Measurements from ENCODE around the gene PRSS2.
A peak's percentile ranks its signal among the peaks of the same experiment; 100 is the strongest.

Gene PRSS2

DNA sequence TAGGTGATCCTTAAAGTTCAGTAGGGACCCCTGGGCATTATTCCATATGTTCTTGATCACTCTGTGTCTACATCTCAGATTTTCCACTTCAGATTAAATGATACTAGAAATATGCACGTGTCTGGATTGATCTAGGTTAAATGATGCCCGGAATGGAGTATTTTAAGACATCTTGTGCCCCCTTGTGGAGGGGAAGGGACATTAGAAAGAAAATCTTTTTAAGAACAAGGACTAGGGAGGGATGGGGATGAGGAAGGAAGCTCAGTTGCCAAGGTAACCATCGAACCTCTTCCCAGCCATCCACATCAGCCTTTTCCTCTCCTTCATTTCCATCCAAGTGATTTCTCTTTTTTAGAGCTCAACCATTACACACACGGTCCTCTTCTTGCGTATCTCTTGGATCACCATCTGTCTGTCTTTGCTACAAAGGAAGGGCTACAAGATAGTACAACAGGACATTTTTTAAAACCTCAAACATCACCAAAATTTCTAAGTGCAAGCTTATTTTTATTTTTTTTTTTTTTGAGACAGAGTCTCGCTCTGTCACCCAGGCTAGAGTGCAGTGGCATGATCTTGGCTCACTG, 40.5 kb downstream of the PRSS2 start:
- TF ChIP-seq, protein P1, sequence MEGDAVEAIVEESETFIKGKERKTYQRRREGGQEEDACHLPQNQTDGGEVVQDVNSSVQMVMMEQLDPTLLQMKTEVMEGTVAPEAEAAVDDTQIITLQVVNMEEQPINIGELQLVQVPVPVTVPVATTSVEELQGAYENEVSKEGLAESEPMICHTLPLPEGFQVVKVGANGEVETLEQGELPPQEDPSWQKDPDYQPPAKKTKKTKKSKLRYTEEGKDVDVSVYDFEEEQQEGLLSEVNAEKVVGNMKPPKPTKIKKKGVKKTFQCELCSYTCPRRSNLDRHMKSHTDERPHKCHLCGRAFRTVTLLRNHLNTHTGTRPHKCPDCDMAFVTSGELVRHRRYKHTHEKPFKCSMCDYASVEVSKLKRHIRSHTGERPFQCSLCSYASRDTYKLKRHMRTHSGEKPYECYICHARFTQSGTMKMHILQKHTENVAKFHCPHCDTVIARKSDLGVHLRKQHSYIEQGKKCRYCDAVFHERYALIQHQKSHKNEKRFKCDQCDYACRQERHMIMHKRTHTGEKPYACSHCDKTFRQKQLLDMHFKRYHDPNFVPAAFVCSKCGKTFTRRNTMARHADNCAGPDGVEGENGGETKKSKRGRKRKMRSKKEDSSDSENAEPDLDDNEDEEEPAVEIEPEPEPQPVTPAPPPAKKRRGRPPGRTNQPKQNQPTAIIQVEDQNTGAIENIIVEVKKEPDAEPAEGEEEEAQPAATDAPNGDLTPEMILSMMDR (conservative IDR thresholded peaks at IDR 0.05; ENCODE audit: low read depth, low read length): peak; percentile 68

DNA sequence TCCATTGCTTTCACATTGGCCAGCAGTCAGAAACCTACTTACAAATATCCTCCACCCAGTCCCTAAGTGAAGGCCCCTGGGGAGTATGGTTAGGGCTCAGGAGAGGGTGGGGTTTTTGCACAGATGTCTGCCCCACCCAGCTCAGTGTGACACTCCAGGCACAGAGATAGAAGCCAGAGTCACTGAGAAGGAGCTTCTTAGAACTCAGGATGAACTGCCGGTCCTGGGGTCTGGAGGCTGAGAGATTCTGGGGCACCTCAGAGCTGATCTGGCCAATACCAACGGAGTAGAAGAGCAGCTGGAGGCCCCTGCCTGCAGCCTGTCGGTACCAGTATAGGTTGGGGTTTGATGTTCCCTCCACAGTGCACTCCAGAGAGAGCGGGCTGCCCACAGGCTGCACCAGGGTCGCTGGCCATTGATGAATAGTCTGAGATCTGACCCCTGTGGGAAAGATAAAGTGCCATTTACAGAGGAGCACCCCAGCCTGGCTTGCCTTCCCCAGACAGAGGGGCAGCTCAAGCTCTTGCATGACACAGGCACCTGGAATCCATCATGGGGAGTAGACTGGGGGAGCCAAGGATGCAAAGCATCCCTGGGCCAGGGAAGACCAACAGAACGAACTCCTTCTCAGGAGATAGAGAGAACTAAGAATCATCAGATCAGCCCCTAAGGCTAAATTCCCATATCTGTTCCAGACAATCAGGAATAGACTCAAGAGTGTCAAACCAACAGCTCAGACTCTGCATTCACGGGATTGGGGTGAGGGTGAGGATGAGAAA, 41.9 kb downstream of the PRSS2 start:
- no peak overlapping the region for H3K4me3 ChIP-seq (ENCODE audit: low read length)
- DNase-seq (ENCODE audit: low read depth): no peak
- TF ChIP-seq, protein P1 (conservative IDR thresholded peaks at IDR 0.05; ENCODE audit: low read depth, low read length): no peak

More for the DNA sequence above, 40.5 kb downstream of the PRSS2 start:
- no peak for DNase-seq (ENCODE audit: low read depth)
- H3K4me3 ChIP-seq (ENCODE audit: low read length): no peak overlapping the region

DNA sequence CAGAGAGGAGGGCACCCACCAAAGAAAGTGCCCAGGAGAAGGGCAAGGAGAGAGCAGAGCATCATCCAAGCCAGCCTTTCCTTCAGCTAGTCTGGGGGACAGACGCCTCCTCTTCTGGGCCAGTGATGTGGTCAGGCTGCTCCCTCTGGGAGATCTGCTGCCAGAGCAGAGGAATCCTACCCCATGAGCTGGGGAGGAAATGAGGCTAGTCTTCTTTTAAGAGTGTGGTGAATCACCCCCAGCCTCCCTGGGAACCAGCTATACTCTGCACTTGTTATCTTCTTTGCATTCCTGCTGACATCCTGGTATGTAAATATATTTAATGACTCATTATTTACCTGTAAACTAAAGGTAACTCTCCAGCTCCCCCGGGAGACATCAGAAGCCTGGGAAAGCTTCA, 42.5 kb downstream of the PRSS2 start:
- no peak for DNase-seq (ENCODE audit: low read depth)
- H3K4me3 ChIP-seq (ENCODE audit: low read length): no peak overlapping the region
- TF ChIP-seq, protein P1 (conservative IDR thresholded peaks at IDR 0.05; ENCODE audit: low read depth, low read length): no peak

DNA sequence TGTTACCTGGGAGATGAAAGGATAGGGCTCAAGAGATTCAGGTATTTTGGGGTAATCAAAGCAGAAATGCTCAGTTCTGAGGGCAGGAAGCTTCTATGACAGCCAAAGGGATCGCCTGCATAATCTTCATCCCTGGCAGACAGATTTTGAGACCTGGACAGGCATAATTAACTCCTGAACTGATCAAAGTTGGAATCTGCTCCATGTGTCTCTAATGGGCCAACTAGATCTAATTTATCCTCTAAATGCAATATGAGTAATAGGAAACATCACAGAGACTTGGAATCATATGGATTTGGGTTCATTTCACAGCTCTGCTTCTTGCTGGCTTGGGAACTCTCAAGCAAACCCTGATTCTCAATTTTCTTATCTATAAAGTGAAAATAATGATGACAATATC, 42.9 kb downstream of the PRSS2 start:
- TF ChIP-seq, protein P1 (conservative IDR thresholded peaks at IDR 0.05; ENCODE audit: low read depth, low read length): no peak
- DNase-seq (ENCODE audit: low read depth): no peak
- H3K4me3 ChIP-seq (ENCODE audit: low read length): no peak overlapping the region

DNA sequence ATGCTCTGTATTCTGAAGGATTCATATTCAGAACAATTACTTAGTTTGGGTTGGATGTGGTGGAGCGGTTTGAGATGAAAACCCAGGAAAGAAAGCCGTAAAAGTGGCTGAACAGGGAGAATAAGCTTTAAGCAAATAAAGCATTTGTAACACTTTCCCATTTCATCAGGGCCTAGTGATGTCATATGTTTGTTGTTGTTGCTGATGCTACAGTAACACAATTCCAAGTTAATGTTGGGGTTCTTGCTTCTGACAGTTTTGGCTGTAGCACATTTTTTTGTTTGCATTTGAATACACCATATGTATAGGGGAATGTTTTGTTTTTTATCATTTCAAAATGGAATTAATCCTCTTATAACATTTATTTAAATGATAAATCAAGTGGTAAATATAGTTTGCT, 43.7 kb downstream of the PRSS2 start:
- H3K4me3 ChIP-seq (ENCODE audit: low read length): no peak overlapping the region
- DNase-seq (ENCODE audit: low read depth): no peak
- TF ChIP-seq, protein P1 (conservative IDR thresholded peaks at IDR 0.05; ENCODE audit: low read depth, low read length): no peak

DNA sequence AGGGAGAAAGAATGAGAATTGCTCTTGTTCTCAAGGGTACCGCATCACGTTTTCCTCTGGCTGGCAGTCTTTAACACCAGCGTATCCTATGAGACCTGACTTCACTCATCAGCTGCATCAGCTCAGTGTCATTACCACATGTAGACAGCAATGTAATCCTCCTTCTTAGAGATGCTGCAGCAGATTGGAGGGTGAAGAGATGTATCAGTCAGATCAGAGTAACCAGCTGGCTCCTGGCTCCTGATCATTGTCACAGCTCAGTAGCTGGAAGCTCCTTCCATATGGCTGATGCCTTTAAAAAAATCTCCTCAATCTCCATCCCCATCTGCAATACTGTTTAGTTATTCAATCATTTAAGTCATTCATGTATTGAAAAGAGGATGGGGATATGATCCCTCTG, 44.4 kb downstream of the PRSS2 start:
- no peak for DNase-seq (ENCODE audit: low read depth)
- H3K4me3 ChIP-seq (ENCODE audit: low read length): no peak overlapping the region
- TF ChIP-seq, protein P1 (conservative IDR thresholded peaks at IDR 0.05; ENCODE audit: low read depth, low read length): no peak

DNA sequence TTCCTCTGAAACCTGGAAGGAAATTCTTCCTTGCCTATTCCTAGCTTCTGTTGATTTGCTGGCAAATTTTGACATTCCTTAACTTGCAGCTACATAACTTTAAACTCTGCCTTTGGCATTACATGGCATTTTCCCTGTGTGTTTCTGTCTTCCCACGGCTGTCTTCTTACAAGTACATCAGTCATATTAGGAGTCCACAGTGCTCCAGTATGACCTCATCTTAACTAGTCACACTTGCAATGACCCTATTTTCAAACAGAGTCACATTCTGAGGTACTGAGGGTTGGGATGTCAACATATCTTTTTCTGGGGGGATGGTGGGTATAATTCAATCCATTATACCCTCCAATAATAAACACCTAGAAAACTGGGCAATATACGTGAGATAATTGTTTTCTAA, 46.7 kb downstream of the PRSS2 start:
- TF ChIP-seq, protein P1 (conservative IDR thresholded peaks at IDR 0.05; ENCODE audit: low read depth, low read length): no peak
- no peak overlapping the region for H3K4me3 ChIP-seq (ENCODE audit: low read length)
- DNase-seq (ENCODE audit: low read depth): no peak

Measured in retinal pigment epithelial cell (primary cell).